Stomach (tissue), 4 donors: Measurements from ENCODE around the gene LIPM.

ENCODE experiments used
- CTCF ChIP-seq, 7 experiments: fragments of 450-650 bp in 4 of 7; fragments of 200-600 bp in 3 of 7; sonication (generic) in 3 of 7; IDR thresholded peaks; one replicate each; pipeline ENCODE4 v1.5.1; 2016 to 2019; ENCODE audit warnings: antibody characterized with exemption in 7 of 7, control low read depth in 2 of 7, mild to moderate bottlenecking in 1 of 7
- EP300 ChIP-seq: sonication (generic); formaldehyde crosslinking; IDR thresholded peaks from one replicate; pipeline ENCODE4 v1.6.1; 2017; ENCODE audit warnings: antibody characterized with exemption

- TF ChIP-seq CTCF (IDR thresholded peaks at IDR 0.05) (no peak), EP300 (no peak)
These were observed 37.6 kb downstream of the LIPM start for GRCh38 chr10:88840104-88840503.
